Liver (tissue), 2 donors: ENCODE measurements around the gene SV2B.

ENCODE experiments used
- CTCF ChIP-seq: fragments of 150-350 bp; IDR thresholded peaks from 2 replicates; pipeline ENCODE4 v1.5.1; 2017; ENCODE audit warnings: improper control_type of control experiment, low read depth, low read length; ENCODE audit not compliant: missing input control
- MAX ChIP-seq: IDR thresholded peaks from 2 replicates; pipeline ENCODE4 v1.6.1; 2016; ENCODE audit warnings: antibody characterized with exemption
- donor health status: healthy.

GRCh38 chr15:91345736-91346135, 245.7 kb downstream of the SV2B start:
- TF ChIP-seq CTCF (no peak), MAX (no peak)
